Right lobe of liver (tissue), 4 donors: ENCODE data around the gene FAM135A.

Experiments
- POLR2A ChIP-seq: fragments of 450-650 bp; IDR thresholded peaks from one replicate; pipeline ENCODE4 v1.6.1; 2017; ENCODE audit warnings: antibody characterized with exemption, mild to moderate bottlenecking
- TF ChIP-seq, protein P1 (sequence below), 4 donors: fragments of 200-600 bp in 3 of 4; fragments of 450-650 bp in 1 of 4; IDR thresholded peaks; one replicate each; pipeline versions ENCODE4 v1.5.1 to v1.8.0; 2016 to 2022; ENCODE audit warnings: antibody characterized with exemption in 4 of 4, mild to moderate bottlenecking in 2 of 4
- donor health status: DM: no; HTN: no; CAD: no.
- donor health status: DM: no; HTN: no; CAD: no.
- donor health status: DM: no; HTN: yes; CAD: no.

DNA sequence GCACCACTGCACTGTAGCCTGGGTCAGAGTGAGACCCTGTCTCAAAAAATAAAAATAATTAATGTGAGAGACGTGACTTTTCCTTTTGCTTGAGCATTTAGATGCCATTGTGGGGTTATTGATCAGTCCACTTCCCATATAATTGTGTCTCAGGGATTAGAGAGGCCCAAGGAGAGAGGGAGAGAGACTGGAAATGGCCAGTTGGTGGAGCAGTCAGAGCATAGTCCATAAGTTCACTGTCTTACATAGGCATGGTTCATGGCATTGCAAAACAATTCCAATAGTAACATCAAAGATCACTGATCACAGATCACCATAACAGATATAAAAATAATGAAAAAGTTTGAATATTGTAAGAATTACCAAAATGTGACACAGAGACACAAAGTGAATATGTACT is 138.3 kb downstream of the FAM135A start:
- TF ChIP-seq, protein P1, sequence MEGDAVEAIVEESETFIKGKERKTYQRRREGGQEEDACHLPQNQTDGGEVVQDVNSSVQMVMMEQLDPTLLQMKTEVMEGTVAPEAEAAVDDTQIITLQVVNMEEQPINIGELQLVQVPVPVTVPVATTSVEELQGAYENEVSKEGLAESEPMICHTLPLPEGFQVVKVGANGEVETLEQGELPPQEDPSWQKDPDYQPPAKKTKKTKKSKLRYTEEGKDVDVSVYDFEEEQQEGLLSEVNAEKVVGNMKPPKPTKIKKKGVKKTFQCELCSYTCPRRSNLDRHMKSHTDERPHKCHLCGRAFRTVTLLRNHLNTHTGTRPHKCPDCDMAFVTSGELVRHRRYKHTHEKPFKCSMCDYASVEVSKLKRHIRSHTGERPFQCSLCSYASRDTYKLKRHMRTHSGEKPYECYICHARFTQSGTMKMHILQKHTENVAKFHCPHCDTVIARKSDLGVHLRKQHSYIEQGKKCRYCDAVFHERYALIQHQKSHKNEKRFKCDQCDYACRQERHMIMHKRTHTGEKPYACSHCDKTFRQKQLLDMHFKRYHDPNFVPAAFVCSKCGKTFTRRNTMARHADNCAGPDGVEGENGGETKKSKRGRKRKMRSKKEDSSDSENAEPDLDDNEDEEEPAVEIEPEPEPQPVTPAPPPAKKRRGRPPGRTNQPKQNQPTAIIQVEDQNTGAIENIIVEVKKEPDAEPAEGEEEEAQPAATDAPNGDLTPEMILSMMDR (IDR thresholded peaks at IDR 0.05) = peak in 2 of 4 donors; percentile 10 to 23
- no peak for TF ChIP-seq POLR2A
